PC-9 (cell line): ENCODE measurements around the gene UBXN10.

Experiments
- CTCF ChIP-seq: fragments of 200-600 bp; sonication (generic); conservative IDR thresholded peaks from 2 replicates; pipeline ENCODE4 v1.6.1; 2017; ENCODE audit warnings: mixed run types, antibody characterized with exemption, mild to moderate bottlenecking, moderate library complexity
- EZH2 ChIP-seq: fragments of 200-600 bp; sonication (generic); IDR thresholded peaks from 2 replicates; pipeline ENCODE4 v1.8.0; 2017; ENCODE audit warnings: antibody characterized with exemption, low read depth

- TF ChIP-seq CTCF (no peak), EZH2 (no peak)
Observed at GRCh38 chr1:20192364-20192763, 6.5 kb downstream of the UBXN10 start.
